MV-4-11 (cell line): Measurements from ENCODE around the gene LTBP2.

ENCODE experiments used
- DNase-seq: peaks from one replicate; lab custom pipeline; 2025; lab: John Stamatoyannopoulos, UW

LTBP2 gene

DNA sequence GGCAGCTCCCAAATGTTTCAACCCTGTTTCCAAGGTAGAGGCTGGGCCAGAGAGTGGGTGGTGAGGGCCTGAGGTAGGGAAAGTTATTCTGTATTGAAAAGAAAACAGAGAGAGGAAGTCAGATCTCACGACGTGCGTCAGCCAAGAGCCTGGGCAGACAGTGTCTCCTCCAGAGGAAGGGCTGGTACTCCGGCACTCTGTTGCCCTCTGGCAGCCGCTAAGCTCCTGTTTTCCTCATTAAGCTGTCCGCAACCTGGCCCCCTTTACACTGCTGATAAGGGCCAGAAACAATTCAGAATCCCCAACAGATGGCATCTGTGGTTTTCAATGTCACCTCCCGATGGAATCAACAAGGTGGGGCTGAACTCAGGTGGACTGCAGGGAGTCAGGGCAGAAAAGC, 26.0 kb upstream of the LTBP2 start:
- no peak for DNase-seq

DNA sequence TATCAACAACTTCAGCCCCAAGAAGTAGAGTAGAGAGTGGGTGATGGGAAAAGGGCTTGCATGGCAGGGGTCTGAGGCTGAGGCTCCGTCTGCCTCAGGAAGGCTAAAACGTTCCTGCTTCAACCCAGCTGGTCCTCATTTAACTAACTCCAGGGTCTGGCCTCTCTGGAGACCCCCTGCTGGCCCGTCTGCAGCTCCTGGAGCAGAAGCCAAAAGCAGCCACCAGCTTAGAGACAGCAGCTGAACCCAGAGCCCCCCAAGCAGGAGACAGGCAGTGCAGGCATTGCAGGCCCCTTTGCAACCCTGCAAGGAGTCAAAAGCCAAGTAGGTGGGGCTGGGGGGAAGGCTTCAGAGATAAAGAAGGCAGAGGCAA, 25.1 kb upstream of the LTBP2 start:
- no peak for DNase-seq

DNA sequence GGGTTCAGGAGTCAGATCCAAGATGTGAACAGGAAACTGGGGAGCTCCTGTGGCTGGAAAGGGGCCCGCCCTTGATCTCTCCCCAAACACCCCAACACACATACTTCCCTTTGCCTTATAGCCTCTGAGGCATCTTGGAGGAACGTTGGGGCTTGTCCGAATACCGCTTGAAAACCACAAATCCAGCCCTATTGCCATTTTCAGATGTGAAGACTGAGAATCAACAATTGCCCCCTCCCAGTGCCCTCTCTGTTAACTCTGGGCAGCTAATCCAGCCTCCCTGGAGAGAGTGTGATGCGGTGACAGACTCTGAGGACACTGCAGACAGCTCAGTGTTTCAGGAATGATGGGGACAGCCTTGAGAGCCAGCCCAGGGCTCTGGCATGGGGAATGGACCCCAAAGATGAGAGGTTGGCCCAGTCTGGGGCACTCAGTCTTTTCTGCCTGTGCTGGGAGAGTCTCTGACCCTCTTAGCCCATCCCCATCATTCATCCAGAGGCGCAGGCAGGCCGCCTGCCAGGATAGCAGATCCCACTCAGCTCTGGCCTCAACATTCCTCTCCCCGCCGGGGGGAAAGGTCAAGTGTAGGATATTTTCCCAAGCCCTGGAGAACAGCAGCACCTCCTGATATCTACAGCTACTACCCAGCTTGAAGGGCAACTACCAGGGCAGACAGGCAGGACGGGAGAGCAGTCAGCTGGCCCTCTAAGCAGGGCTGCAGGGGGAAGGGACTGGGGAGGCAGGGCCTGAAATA, 24.6 kb upstream of the LTBP2 start:
- DNase-seq: peak; percentile 16

DNA sequence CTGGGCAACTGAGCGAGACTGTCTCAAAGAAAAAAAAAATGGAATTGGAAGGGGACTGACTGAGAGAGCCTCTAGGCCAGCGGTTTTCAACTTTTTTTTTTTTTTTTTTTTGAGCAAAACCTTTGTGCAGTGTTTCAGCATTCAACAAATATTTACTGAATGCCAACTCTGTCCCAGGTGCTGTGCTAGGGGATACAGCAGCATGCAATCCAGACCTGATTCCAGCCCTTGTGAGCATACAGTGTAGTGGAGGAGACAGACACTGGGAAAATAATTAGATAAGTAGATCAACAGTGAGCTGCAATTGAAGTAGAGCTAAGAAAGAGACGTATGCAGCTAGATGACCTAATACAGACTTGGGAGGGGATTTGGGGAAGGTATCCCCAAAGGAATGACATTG, 23.8 kb upstream of the LTBP2 start:
- no peak for DNase-seq

DNA sequence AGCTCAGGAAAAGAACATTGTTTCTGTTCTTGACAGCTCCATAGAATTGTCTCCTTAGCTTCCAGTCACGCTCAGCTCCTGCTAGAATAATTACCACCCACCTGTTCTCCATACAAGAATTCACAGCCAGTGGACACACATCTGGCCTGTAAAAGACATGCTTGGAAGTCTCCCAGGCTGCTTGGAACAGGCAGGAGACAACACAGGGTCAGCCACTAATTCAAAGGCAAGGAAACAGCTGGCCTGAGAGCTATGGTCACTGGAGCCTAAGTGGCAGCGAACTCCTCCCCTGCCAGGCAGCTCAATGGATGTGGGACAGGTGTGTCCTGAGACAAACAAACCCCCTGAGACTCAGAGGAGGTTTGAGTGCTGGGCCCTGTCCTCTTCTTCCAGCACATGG, 22.9 kb upstream of the LTBP2 start:
- no peak for DNase-seq

DNA sequence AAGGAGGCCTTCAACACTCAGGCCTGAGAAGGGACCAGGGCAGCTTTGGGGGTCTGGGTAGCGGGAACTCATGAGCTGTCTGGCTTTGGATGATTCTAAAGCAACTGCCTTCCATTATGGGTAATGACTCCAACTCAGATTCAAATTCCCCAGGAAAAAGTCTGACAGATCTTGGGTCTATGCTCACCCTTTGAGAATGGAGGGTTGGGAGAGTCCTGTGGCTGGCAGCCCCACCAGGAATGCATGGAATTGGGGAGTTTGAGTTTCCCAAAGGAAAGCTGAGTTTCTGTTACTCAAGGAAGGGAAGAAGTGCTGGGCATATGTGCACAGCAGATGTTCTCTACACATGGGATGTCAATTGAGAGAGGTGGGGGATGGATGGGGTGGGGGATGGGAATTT, 22.4 kb upstream of the LTBP2 start:
- DNase-seq: no peak

DNA sequence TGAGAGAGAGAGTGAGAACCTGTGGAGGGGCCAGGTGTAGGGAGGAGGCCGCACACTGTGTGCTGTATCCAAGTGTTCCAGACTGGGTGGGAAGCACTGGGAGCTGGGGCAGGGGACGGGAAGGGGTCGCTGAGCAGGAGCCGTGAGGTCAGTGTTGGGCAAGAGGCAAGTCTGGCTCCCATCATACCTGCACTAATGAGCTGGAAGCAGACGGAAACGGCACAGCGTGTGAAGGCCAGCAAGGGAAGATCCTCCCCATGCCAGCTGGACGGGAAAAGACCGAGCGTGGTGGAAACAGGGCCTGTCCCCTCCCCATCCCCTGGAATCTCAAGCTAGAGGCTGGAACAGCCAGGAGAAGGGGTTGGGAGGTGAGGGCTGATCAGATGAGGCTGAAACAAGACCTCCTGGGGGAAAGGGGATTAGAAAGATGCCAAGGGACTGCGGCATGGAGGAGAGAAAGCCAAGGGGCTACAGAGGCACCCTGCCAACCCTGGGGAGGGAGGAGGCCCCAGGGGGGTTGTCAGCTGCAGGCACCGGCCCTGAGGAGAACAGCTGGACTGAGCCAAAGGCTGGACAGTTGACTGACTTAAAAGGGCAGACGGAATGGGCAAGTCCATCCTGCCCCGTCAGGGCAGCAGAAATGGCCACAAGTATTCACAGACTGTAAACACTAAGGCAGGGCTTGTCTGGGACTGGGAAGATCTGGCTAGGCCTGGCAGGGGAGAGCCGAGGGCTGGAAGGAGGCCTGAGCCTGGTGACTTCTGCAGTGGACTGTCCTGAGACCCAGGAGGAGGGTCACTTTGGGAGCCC, 19.0 kb upstream of the LTBP2 start:
- DNase-seq: no peak

DNA sequence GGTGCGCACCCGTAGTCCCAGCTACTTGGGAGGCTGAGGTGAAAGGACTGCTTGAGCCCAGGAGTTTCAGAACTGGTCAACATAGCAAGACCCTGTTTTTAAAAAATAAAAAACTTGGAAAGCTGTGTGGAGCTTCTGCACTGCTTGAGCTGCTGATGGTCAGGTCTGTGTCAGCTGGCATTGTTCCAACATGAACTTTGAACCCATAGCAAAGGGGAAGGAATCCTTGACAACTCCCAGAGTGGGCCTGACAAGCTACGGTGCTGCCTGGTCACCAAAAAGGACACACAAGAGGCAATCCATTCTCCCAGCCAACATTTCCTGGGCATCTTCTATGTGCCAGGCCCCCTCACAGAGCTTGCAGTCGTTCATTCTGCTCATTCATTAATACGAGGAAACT, 16.4 kb upstream of the LTBP2 start:
- DNase-seq: no peak

DNA sequence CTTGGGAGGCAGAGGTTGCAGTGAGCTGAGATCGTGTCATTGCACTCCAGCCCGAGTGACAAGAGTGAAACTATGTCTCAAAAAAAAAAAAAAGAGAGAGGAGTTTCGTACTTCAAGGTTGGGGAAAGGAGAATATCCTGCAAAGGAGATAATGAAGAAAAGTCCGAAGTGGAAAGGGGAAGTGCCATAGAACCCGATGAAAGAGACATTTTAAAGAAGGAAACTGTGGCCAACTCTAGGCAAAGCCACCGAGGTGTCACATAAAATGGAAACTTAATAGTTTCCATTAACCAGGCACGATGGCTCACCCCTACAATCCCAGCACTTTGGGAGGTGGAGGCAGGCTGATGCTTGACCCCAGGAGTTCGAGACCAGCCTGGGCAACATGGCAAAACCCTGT, 15.0 kb upstream of the LTBP2 start:
- DNase-seq: peak; percentile 92

DNA sequence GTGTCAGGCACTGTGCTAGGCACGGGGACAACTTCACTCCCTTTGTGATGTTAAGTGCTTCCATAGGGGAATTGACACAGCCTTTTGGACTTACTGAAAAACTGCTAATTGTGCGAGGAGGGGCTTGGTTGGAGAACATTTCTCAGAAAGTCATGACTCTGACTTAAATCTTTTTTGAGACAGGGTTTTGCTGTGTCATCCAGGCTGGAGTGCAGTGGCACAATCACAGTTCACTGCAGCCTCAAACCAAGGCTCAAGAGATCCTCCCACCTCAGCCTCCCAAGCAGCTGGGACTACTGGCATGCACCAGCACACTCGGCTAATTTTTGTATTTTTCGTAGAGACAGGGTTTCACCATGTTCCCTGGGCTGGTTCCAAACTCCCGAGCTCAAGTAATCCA, 10.2 kb upstream of the LTBP2 start:
- DNase-seq: no peak

DNA sequence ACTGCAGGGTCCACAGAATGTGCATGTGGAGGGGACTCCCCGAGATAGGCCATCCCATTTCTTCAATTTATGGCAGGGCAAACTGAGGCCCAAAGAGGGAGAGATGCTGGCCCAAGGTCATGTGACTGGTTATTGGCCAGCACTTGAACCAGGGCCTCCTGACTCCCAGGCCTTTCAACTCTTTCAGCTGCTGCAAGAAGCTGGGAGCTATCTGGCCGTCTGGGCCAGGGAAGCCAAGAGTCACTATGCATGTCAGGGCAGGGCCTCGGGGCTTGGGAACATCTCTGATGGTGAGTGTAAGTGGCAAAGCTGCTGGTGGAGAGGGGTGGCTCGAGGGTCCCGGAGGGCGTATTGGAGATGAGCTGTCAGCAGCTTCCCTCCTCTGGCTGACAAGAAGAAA, 9.5 kb upstream of the LTBP2 start:
- no peak for DNase-seq

DNA sequence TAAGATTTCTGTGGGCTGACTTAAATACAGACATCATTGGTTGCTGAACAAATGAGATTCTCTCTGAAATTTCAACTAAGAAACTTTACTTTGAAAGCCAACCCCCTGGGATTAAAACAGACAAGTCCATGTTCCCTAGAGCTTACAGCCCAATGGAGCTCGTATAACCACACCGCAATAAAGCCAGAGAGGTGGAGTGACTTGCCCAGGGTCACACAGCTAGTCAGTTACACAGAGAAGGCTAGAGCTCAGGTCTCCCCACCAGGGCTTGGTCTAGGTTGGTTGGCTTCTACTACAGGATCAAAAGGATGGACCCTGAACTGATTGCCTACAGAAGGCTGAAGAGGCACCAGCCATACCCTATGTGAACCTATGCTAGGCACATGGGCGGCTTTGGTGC, 8.9 kb upstream of the LTBP2 start:
- no peak for DNase-seq

DNA sequence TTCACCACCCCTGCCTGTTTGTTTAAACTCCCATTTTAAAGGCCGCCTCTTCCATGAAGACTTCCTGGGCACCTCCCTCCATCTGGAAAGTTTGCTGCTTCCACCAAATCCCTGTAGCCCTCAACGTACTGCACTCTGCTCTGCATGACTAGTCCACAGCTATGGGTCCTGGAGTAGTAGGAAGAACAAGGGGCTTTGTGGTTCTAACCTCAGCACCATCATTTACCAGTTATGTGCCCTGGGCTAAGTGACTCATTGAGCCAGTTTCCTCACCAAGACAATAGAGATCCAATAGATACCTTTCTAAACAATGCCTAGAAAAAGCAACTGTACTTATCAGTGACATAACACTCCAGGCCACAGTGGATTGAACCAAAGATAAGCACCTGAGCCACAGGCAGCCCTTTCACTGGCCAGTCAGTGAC, 8.5 kb upstream of the LTBP2 start:
- peak; percentile 90 for DNase-seq

DNA sequence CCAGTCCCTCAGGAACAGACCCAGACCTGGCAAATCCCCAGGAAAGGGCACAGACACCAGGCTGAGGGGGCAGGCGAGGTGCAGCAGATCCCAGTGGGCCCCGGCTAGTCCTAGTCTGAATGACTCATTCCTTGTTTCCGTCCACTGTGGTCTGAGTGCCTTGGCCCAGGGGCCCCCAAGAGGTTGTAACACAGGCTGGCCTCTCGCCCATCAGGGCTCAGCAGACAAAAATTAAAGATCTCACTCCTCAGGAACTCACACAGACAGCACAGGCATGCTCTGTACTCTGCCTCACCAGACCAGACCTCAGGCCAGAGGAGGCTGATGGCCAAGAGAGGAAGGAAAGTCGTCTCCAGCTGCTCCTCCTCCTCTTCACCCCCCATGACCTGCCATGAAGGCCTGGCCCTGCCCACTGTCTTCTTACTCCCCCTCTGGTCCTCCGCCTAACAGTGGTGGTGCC, 7.7 kb upstream of the LTBP2 start:
- DNase-seq: peak; percentile 46

DNA sequence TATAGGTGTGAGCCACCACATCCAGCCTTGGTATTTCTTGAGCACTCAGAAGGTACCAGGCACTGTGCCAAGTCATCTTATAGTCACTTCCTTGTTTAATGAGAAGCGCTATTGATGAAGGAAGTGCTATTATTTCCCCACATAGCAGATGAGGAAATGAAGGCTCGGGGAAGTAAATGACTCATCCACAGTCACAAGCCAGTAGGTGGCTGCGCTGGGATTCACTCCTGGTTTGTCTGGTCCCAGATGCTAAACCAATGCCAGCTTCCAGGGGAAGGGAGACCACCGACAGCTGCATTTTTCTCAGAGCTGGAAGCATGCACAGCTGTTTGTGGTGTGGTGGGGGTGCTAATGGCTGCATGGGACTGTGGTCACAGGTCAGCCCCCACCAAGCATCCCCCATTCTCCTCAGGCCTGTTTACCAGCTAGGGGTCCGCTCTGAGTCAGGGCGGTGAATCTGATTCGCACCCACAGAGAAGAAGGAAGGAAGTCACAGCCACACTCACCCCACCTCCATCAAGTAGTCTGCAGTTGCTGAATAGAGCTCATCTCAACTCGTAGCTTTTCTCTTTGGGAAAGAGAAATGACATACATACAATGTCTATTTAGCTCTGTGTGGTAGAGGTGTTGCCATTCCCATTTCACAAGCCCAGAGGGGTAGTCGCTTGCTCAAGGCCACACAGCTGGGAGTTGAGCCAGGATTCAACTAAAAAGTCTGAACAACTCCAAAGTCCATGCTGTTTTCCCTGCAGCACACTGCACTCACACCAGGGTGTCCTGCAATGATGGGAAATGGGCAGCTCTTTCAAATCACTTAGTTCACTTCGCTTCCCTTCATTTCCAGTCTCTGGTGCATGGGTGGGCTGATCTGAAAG, 6.3 kb upstream of the LTBP2 start:
- DNase-seq: peak; percentile 88

DNA sequence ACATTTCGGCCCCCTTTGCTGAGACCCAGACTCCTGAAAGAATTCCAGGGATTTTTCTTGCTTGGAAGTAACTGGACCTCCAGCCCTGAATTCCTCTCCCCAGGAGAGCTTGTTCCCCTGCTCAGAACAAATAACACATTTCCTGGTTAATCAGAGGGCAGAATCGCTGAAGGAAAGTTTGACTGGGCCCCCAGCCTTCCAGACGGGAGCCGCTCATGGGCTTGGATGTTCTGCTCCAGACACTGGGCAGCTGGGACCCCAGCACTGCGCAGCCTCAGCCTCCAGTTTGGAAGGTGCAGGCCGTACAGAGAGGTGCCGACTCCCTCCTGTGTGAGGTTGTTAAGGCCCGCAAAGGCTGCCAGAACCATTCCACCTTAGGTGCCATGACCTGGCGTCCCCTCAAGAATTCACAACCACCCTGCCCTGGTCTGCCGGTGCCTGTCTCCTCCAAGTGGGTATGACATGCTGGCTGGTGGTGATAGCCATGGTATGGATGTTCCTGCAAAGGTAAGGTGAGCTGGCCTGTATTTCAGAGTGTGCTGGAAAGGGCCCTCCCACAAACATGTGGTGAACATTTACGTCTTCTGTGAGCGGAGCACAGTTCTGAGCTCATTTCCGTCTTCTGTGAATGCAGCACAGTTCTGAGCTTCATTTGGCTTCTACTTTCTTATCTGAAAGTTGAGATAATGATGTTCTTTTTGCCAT, 5.1 kb upstream of the LTBP2 start:
- no peak for DNase-seq

DNA sequence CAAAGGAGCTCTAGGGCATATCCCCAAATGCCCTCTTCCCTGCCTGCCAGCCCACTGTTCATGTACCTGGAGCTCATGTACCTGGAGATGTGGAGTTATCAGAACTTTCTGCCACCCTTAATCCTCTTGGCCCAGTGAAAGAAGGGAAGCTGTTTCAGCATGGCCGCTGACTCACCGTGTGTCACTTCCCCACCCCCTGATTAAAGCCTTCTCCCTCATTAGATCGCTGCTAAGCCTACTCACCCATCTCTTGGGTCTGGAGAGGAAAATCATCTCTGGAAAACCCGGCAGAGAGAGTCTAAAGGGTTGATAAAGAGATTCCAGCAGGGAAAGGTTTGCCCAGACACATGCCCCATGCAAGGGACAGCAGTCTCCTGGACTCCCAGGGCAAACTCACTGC, 4.5 kb upstream of the LTBP2 start:
- DNase-seq: peak; percentile 28

DNA sequence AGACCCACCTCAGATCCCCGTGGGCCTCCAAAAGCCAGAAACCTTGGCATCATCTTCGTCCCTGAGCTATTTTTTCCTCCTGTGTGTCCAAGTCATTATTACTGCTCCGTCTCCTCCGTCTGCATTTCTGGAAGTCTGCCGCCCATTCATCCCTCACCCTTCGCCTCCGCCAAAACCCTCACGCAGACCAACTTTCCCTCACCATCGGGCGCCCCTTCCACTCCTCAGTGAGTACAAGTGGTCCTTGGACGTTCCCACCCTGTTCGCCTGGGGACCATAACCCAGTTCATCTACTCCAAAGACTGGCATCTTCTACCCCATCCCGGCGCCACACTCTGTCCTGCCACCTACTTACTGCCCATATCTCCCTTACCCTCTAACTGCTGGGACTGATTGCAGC, 3.7 kb upstream of the LTBP2 start:
- no peak for DNase-seq

DNA sequence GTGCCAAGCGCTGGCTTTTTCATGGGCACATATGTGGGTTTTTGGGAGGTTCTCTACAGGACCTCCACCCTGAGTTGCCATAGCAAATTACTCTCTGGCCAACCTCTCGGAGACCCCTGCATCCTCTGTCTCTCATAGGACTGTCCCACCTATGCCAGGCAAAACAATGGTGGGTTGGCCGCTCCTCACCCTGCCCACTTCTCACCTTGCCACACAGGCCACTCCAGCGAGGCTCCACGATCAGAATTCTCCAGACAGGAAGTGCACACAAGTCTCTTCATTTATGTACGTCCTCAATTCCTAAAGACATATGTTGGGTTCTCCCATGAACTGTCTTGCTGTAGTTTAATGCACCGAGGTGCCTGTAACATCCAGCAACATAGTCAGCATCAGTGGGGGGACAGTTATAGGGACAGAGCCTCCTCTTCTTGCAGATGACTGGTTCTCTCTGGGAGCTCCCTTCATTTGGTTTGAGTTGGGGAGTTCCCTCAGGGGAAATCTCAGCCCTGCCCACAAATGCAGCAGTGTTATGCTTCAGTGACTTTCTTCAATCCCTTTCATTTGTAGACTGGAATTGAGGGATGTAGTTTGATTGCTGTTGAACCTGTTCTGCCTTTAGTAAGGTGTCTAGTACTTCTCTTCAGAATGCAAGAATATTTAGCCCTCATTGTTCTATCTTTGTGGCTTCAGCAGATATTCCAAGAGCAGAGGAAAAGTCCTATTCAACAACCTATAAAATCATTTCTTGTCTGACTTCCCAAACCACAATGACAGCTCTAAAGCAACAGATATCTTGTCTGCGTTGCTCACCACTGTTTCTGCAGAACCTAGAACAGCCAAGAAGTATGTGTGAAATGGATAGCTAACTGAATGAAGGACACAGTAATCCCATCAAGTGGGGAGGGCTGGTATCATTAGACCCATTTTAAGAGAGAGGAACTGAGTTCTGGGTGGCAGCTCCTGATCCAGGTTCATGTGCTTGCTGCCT, 2.8 kb upstream of the LTBP2 start:
- no peak for DNase-seq

DNA sequence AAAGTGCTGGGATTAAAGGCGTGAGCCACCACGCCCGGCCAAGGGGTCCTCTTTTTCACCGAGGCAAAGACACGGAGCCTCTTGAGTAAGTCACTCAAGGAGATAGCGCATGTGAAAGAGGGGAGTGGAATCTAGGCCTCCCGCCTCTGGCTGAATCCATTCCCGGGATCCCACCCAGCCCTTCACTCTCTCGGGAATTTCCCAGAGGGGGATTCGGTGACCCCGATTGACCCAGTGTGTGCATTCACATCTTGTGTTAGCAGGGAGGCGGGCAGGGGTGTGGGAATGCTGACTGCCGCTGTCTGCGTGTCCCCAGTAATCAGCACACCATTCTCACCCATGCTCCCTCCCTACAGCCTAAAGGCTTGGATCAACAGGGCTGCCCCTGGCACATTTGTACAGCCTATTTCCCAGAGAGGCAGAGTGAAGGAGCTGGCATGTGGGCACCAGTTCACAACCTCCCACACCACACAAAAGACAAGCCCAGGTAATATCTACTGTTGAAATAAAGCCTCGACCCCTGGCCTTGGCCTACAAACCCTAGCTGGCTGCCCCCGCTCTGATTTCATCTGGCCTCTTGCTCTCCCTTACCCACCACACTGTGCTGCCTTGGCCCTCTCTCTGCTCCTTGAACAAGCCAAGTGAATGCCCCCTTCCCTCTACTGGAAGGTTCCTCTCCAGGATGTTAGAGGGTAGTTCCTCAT, 1.3 kb upstream of the LTBP2 start:
- DNase-seq: no peak
